WTC11 (cell line): Measurements from ENCODE around the gene ILF2.

Experiments
- AR ChIP-seq: fragments of 250-450 bp; sonication (Bioruptor Pico); IDR thresholded peaks from 2 replicates; pipeline ENCODE4 v1.9.0; 2021; ENCODE audit warnings: mild to moderate bottlenecking
- ATF2 ChIP-seq: sonication (generic); formaldehyde crosslinking; IDR thresholded peaks from 2 replicates; pipeline ENCODE4 v1.8.1; 2022; ENCODE audit warnings: low read depth, missing genetic modification reagents, borderline replicate concordance
- CTCF ChIP-seq: fragments of 200-600 bp; IDR thresholded peaks from 2 replicates; pipeline ENCODE4 v1.8.0; 2022; ENCODE audit warnings: antibody characterized with exemption
- GABPB1 ChIP-seq: sonication (generic); formaldehyde crosslinking; IDR thresholded peaks from 2 replicates; pipeline ENCODE4 v1.8.1; 2023; ENCODE audit warnings: mild to moderate bottlenecking, missing genetic modification reagents
- MAX ChIP-seq: sonication (generic); formaldehyde crosslinking; IDR thresholded peaks from 2 replicates; pipeline ENCODE4 v1.8.0; 2022; ENCODE audit warnings: mild to moderate bottlenecking, missing genetic modification reagents
- MYBL2 ChIP-seq: sonication (generic); formaldehyde crosslinking; IDR thresholded peaks from 2 replicates; pipeline ENCODE4 v1.8.1; 2023; ENCODE audit warnings: mild to moderate bottlenecking, moderate library complexity, missing genetic modification reagents
- NFE2L1 ChIP-seq: sonication (generic); formaldehyde crosslinking; IDR thresholded peaks from 2 replicates; pipeline ENCODE4 v1.8.1; 2023; ENCODE audit warnings: missing genetic modification reagents
- NR3C1 ChIP-seq: sonication (generic); formaldehyde crosslinking; conservative IDR thresholded peaks from 2 replicates; pipeline ENCODE4 v1.8.1; 2023; ENCODE audit warnings: low read depth, mild to moderate bottlenecking, missing genetic modification reagents
- RELA ChIP-seq: sonication (generic); formaldehyde crosslinking; IDR thresholded peaks from 2 replicates; pipeline ENCODE4 v1.8.1; 2022; ENCODE audit warnings: missing genetic modification reagents, mild to moderate bottlenecking, borderline replicate concordance
- SOX15 ChIP-seq: fragments of 250-450 bp; sonication (Bioruptor Pico); IDR thresholded peaks from 2 replicates; pipeline ENCODE4 v1.9.0; 2021; ENCODE audit warnings: mild to moderate bottlenecking
- USF1 ChIP-seq: sonication (generic); formaldehyde crosslinking; IDR thresholded peaks from 2 replicates; pipeline ENCODE4 v1.8.0; 2022; ENCODE audit warnings: mild to moderate bottlenecking, missing genetic modification reagents
- ZBTB21 ChIP-seq: sonication (generic); formaldehyde crosslinking; IDR thresholded peaks from 2 replicates; pipeline ENCODE4 v1.8.1; 2023; ENCODE audit warnings: mild to moderate bottlenecking, missing genetic modification reagents, borderline replicate concordance
- ZNF138 ChIP-seq: sonication (generic); formaldehyde crosslinking; conservative IDR thresholded peaks from 2 replicates; pipeline ENCODE4 v1.8.1; 2022; ENCODE audit warnings: mild to moderate bottlenecking, moderate library complexity, missing genetic modification reagents
- ZNF317 ChIP-seq: sonication (generic); formaldehyde crosslinking; IDR thresholded peaks from 2 replicates; pipeline ENCODE4 v1.8.1; 2023; ENCODE audit warnings: low read depth, mild to moderate bottlenecking, moderate library complexity, missing genetic modification reagents, borderline replicate concordance

- no peak for TF ChIP-seq AR (CRISPR knock-in tag)
- no peak for TF ChIP-seq MYBL2
- TF ChIP-seq ZBTB21 (CRISPR knock-in tag): 0 out of 2 replicates have a peak, but pooled peaks have one; percentile 54
- TF ChIP-seq ATF2 (CRISPR knock-in tag): no peak
- no peak for TF ChIP-seq NFE2L1 (CRISPR knock-in tag)
- peak; percentile 57; the same call in 1 of the 2 replicates for TF ChIP-seq ZNF138 (CRISPR knock-in tag)
- TF ChIP-seq CTCF: peak; percentile 82
- no peak for TF ChIP-seq USF1 (CRISPR knock-in tag)
- no peak for TF ChIP-seq RELA
- TF ChIP-seq NR3C1 (CRISPR knock-in tag): no peak
- no peak for TF ChIP-seq ZNF317 (CRISPR knock-in tag)
- no peak for TF ChIP-seq SOX15
- no peak for TF ChIP-seq MAX (CRISPR knock-in tag)
- no peak for TF ChIP-seq GABPB1
Observed at GRCh38 chr1:153677718-153678518, 7.1 kb upstream of the ILF2 start.
